GM08714 (cell line): ENCODE measurements around the gene PARL.
"Not testable (repeated sequence)": the region's sequence is repeated elsewhere in the genome, so short reads cannot be mapped to it uniquely, and the experiment has no call there.

Experiments
- H3K4me3 ChIP-seq: fragments of 200-500 bp; sonication (Bioruptor generic); 2 replicates; pipeline ENCODE4 v1.5.1; 2014; ENCODE audit warnings: mild to moderate bottlenecking, low read length, inconsistent platforms
- ZNF274 ChIP-seq: IDR thresholded peaks from 2 replicates; pipeline ENCODE4 v1.6.1; 2012; ENCODE audit warnings: mild to moderate bottlenecking, low read depth, low read length

The PARL gene

GRCh38 chr3:183810643-183811594 lies 73.8 kb downstream of the PARL start:
- TF ChIP-seq ZNF274, result no peak
- no peak overlapping the region for H3K4me3 ChIP-seq

GRCh38 chr3:183809270-183809669 lies 75.4 kb downstream of the PARL start:
- no peak for TF ChIP-seq ZNF274
- no peak overlapping the region for H3K4me3 ChIP-seq

GRCh38 chr3:183808355-183808754 lies 76.3 kb downstream of the PARL start:
- no peak for TF ChIP-seq ZNF274
- no peak overlapping the region for H3K4me3 ChIP-seq

GRCh38 chr3:183807881-183808280 lies 76.8 kb downstream of the PARL start:
- no peak for TF ChIP-seq ZNF274
- H3K4me3 ChIP-seq, result no peak overlapping the region

GRCh38 chr3:183807209-183807728 lies 77.4 kb downstream of the PARL start:
- H3K4me3 ChIP-seq, result no peak overlapping the region
- no peak for TF ChIP-seq ZNF274

- H3K4me3 ChIP-seq, result no peak overlapping the region
- TF ChIP-seq ZNF274, result no peak
Measured at GRCh38 chr3:183802989-183803388, 81.7 kb downstream of the PARL start.

- H3K4me3 ChIP-seq, result no peak overlapping the region
- no peak for TF ChIP-seq ZNF274
Measured at GRCh38 chr3:183801601-183802000, 83.1 kb downstream of the PARL start.

- H3K4me3 ChIP-seq, result no peak overlapping the region
- no peak for TF ChIP-seq ZNF274
Measured at GRCh38 chr3:183800243-183800863, 84.3 kb downstream of the PARL start.

- no peak overlapping the region for H3K4me3 ChIP-seq
Measured at GRCh38 chr3:183799461-183799860, 85.2 kb downstream of the PARL start.

GRCh38 chr3:183797996-183798395 lies 86.7 kb downstream of the PARL start:
- no peak overlapping the region for H3K4me3 ChIP-seq
- no peak for TF ChIP-seq ZNF274

More at GRCh38 chr3:183799461-183799860, 85.2 kb downstream of the PARL start:
- TF ChIP-seq ZNF274, result no peak

- no peak overlapping the region for H3K4me3 ChIP-seq
- TF ChIP-seq ZNF274, result no peak
Measured at GRCh38 chr3:183796372-183796771, 88.3 kb downstream of the PARL start.

GRCh38 chr3:183794452-183794851 lies 90.2 kb downstream of the PARL start:
- no peak for TF ChIP-seq ZNF274
- no peak overlapping the region for H3K4me3 ChIP-seq

- TF ChIP-seq ZNF274, result no peak
- no peak overlapping the region for H3K4me3 ChIP-seq
Measured at GRCh38 chr3:183792976-183793375, 91.7 kb downstream of the PARL start.

- TF ChIP-seq ZNF274, result no peak
- no peak overlapping the region for H3K4me3 ChIP-seq
Measured at GRCh38 chr3:183790700-183791099, 94.0 kb downstream of the PARL start.

GRCh38 chr3:183789826-183790225 lies 94.9 kb downstream of the PARL start:
- no peak for TF ChIP-seq ZNF274
- H3K4me3 ChIP-seq, result no peak overlapping the region

GRCh38 chr3:183784503-183784902 lies 100.2 kb downstream of the PARL start:
- not testable (repeated sequence) for H3K4me3 ChIP-seq
